GM18511 (cell line): ENCODE data around the gene CASP3.
"Not testable (repeated sequence)": the region's sequence is repeated elsewhere in the genome, so short reads cannot be mapped to it uniquely, and the experiment has no call there.

ENCODE experiments used
- ATAC-seq: cut with Tn5 transposase; IDR thresholded peaks from one replicate; pipeline ENCODE4 v1.9.1; 2021; ENCODE audit warnings: mild to moderate bottlenecking, moderate library complexity; ENCODE audit not compliant: unreplicated experiment

The CASP3 gene

GRCh38 chr4:184598753-184599491, 50.3 kb downstream of the CASP3 start:
- no peak for ATAC-seq

GRCh38 chr4:184596617-184597185, 52.5 kb downstream of the CASP3 start:
- ATAC-seq, result no peak

GRCh38 chr4:184596044-184596616, 53.1 kb downstream of the CASP3 start:
- ATAC-seq, result no peak

- ATAC-seq, result no peak
Observed at GRCh38 chr4:184595430-184595829, 53.8 kb downstream of the CASP3 start.

GRCh38 chr4:184593461-184593860, 55.8 kb downstream of the CASP3 start:
- ATAC-seq, result no peak

GRCh38 chr4:184591747-184592270, 57.4 kb downstream of the CASP3 start:
- ATAC-seq, result not testable (repeated sequence)

GRCh38 chr4:184591070-184591677, 58.1 kb downstream of the CASP3 start:
- ATAC-seq, result no peak

- ATAC-seq, result no peak
Observed at GRCh38 chr4:184590196-184590595, 59.1 kb downstream of the CASP3 start.

GRCh38 chr4:184588893-184589292, 60.4 kb downstream of the CASP3 start:
- ATAC-seq, result no peak

GRCh38 chr4:184587701-184588100, 61.5 kb downstream of the CASP3 start:
- no peak for ATAC-seq

GRCh38 chr4:184587221-184587620, 62.0 kb downstream of the CASP3 start:
- no peak for ATAC-seq

GRCh38 chr4:184583738-184584502, 65.3 kb downstream of the CASP3 start:
- ATAC-seq, result peak; percentile 68
